Measurements from ENCODE around the gene MGAM2. TPM values are rescaled to one million over a fixed set of nuclear protein-coding genes. Genes with fewer than 3 reads are reported as not detected.
"Not testable (repeated sequence)": the region's sequence is repeated elsewhere in the genome, so short reads cannot be mapped to it uniquely, and the experiment has no call there.

Gene MGAM2
- total RNA-seq, 1 donor = not detected

- H3K4me3 ChIP-seq (ENCODE audit: low read depth, low read length) = no peak overlapping the region
- TF ChIP-seq CTCF (IDR thresholded peaks at IDR 0.05; ENCODE audit: insufficient read depth, low read depth, low read length) = no peak
- DNase-seq (ENCODE audit: low read depth) = no peak
Observed at GRCh38 chr7:142088022-142088714, 23.4 kb upstream of the MGAM2 start.

GRCh38 chr7:142089035-142089434 lies 22.5 kb upstream of the MGAM2 start:
- H3K4me3 ChIP-seq (ENCODE audit: low read depth, low read length) = no peak overlapping the region
- TF ChIP-seq CTCF (IDR thresholded peaks at IDR 0.05; ENCODE audit: insufficient read depth, low read depth, low read length) = no peak
- no peak for DNase-seq (ENCODE audit: low read depth)

- no peak for DNase-seq (ENCODE audit: low read depth)
- H3K4me3 ChIP-seq (ENCODE audit: low read depth, low read length) = no peak overlapping the region
- no peak for TF ChIP-seq CTCF (IDR thresholded peaks at IDR 0.05; ENCODE audit: insufficient read depth, low read depth, low read length)
Observed at GRCh38 chr7:142091961-142092360, 19.6 kb upstream of the MGAM2 start.

GRCh38 chr7:142094861-142095260 lies 16.7 kb upstream of the MGAM2 start:
- no peak for TF ChIP-seq CTCF (IDR thresholded peaks at IDR 0.05; ENCODE audit: insufficient read depth, low read depth, low read length)
- DNase-seq (ENCODE audit: low read depth) = no peak
- H3K4me3 ChIP-seq (ENCODE audit: low read depth, low read length) = no peak overlapping the region

- H3K4me3 ChIP-seq (ENCODE audit: low read depth, low read length) = no peak overlapping the region
- TF ChIP-seq CTCF (IDR thresholded peaks at IDR 0.05; ENCODE audit: insufficient read depth, low read depth, low read length) = no peak
- DNase-seq (ENCODE audit: low read depth) = no peak
Observed at GRCh38 chr7:142097571-142097970, 13.9 kb upstream of the MGAM2 start.

GRCh38 chr7:142098004-142098403 lies 13.5 kb upstream of the MGAM2 start:
- no peak for TF ChIP-seq CTCF (IDR thresholded peaks at IDR 0.05; ENCODE audit: insufficient read depth, low read depth, low read length)
- no peak for DNase-seq (ENCODE audit: low read depth)
- H3K4me3 ChIP-seq (ENCODE audit: low read depth, low read length) = no peak overlapping the region

GRCh38 chr7:142099347-142099746 lies 12.2 kb upstream of the MGAM2 start:
- not testable (repeated sequence) for DNase-seq (ENCODE audit: low read depth); H3K4me3 ChIP-seq (ENCODE audit: low read depth, low read length)
